Tibial artery (tissue), 4 donors: ENCODE data around the gene MARCHF6.
A peak's percentile ranks its signal among the peaks of the same experiment; 100 is the strongest.

Source experiments
- DNase-seq, 2 donors: peaks; one replicate each; pipeline ENCODE4 v3.0.0-alpha.2; 2019
- H3K27ac ChIP-seq, 2 donors: fragments of 200-600 bp; sonication (generic) in 1 of 2; 1 replicate in 1 of 2; 2 replicates in 1 of 2; pipeline ENCODE4 v1.5.1; 2018 to 2019; ENCODE audit warnings: mild to moderate bottlenecking in 1 of 2
- H3K27me3 ChIP-seq, 2 donors: fragments of 200-600 bp; sonication (generic) in 1 of 2; one replicate each; pipeline versions ENCODE4 v1.5.1 to v1.6.0; 2016 to 2019
- H3K36me3 ChIP-seq, 3 donors: fragments of 200-600 bp; sonication (generic) in 2 of 3; one replicate each; pipeline ENCODE4 v1.5.1; 2016 to 2019; ENCODE audit warnings: mild to moderate bottlenecking in 2 of 3
- H3K4me1 ChIP-seq, 4 donors: fragments of 200-600 bp; sonication (generic) in 2 of 4; 1 replicate in 3 of 4; 2 replicates in 1 of 4; pipeline ENCODE4 v1.5.1; 2016 to 2019
- H3K4me3 ChIP-seq, 2 donors: fragments of 200-600 bp; sonication (generic) in 1 of 2; 1 replicate in 1 of 2; 2 replicates in 1 of 2; pipeline ENCODE4 v1.5.1; 2018 to 2019; ENCODE audit warnings: mild to moderate bottlenecking in 2 of 2
- H3K9me3 ChIP-seq, 3 donors: fragments of 200-600 bp; sonication (generic) in 1 of 3; one replicate each; pipeline ENCODE4 v1.5.1; 2016 to 2019
- CTCF ChIP-seq, 2 experiments: fragments of 200-600 bp in 1 of 2; fragments of 450-650 bp in 1 of 2; IDR thresholded peaks; one replicate each; pipeline ENCODE4 v1.5.1; 2017 to 2019; ENCODE audit warnings: antibody characterized with exemption in 2 of 2, mild to moderate bottlenecking in 1 of 2, moderate library complexity in 1 of 2
- intact Hi-C: fragments of 100-400 bp; cut with DNase I; formaldehyde crosslinking; loops from one replicate; pipeline ENCODE4 v1.15.0; 2023; ENCODE audit warnings: low total_unique reads

The MARCHF6 gene

GRCh38 chr5:10329820-10330481 lies 23.5 kb upstream of the MARCHF6 start:
- TF ChIP-seq CTCF (IDR thresholded peaks at IDR 0.05), result no peak
- Histone ChIP-seq H3K4me3 (peak overlapping the region in 1 of 2 donors; percentile 3), H3K27ac (peak overlapping the region; percentile 66 to 67), H3K27me3 (no peaks in the 10 kb centered on the region), H3K9me3 (no peaks in the 10 kb centered on the region), H3K36me3 (no peaks in the 10 kb centered on the region), H3K4me1 (peaks cover 8 to 57% (median 50%) of the 10 kb centered on the region in 4 donors)
- peak; percentile 50 to 83 for DNase-seq
- intact Hi-C loops, result no loop called here

GRCh38 chr5:10330511-10331230 lies 22.8 kb upstream of the MARCHF6 start:
- Histone ChIP-seq H3K4me1 (peaks cover 8 to 57% (median 50%) of the 10 kb centered on the region in 4 donors), H3K4me3 (peak overlapping the region in 1 of 2 donors; percentile 3), H3K36me3 (no peaks in the 10 kb centered on the region), H3K9me3 (no peaks in the 10 kb centered on the region), H3K27ac (peak overlapping the region; percentile 66 to 67), H3K27me3 (no peaks in the 10 kb centered on the region)
- peak in 1 of 2 donors; percentile 34 for DNase-seq
- TF ChIP-seq CTCF (IDR thresholded peaks at IDR 0.05), result no peak
- intact Hi-C loops, result no loop called here

GRCh38 chr5:10331341-10331796 lies 22.1 kb upstream of the MARCHF6 start:
- Histone ChIP-seq H3K4me3 (no peak overlapping the region), H3K36me3 (no peaks in the 10 kb centered on the region), H3K4me1 (peaks cover 8 to 57% (median 50%) of the 10 kb centered on the region in 4 donors), H3K9me3 (no peaks in the 10 kb centered on the region), H3K27ac (peak overlapping the region; percentile 66 to 67), H3K27me3 (no peaks in the 10 kb centered on the region)
- intact Hi-C loops, result no loop called here
- no peak for TF ChIP-seq CTCF (IDR thresholded peaks at IDR 0.05)
- DNase-seq, result peak; percentile 44 to 77

- DNase-seq, result no peak
- TF ChIP-seq CTCF (IDR thresholded peaks at IDR 0.05), result no peak
- H3K27me3 ChIP-seq, result no peaks in the 10 kb centered on the region
- no peaks in the 10 kb centered on the region for H3K9me3 ChIP-seq
- H3K4me3 ChIP-seq, result no peak overlapping the region
- H3K27ac ChIP-seq, result peak overlapping the region in 1 of 2 donors; percentile 67
- peaks cover 8 to 57% (median 50%) of the 10 kb centered on the region in 4 donors for H3K4me1 ChIP-seq
- intact Hi-C loops, result no loop called here
- H3K36me3 ChIP-seq, result no peaks in the 10 kb centered on the region
Measured at GRCh38 chr5:10332301-10332700, 21.2 kb upstream of the MARCHF6 start.

GRCh38 chr5:10333154-10334006 lies 20.1 kb upstream of the MARCHF6 start:
- Histone ChIP-seq H3K36me3 (no peaks in the 10 kb centered on the region), H3K4me3 (peak overlapping the region; percentile 66 to 88), H3K4me1 (peaks cover 8 to 57% (median 50%) of the 10 kb centered on the region in 4 donors), H3K27me3 (no peaks in the 10 kb centered on the region), H3K27ac (peak overlapping the region; percentile 48 to 66), H3K9me3 (no peaks in the 10 kb centered on the region)
- peak in 1 of 2 experiments; percentile 19 for TF ChIP-seq CTCF (IDR thresholded peaks at IDR 0.05)
- intact Hi-C loops, result no loop called here
- DNase-seq, result peak in 1 of 2 donors; percentile 70
